ENCODE data around the gene PDE4DIP.
"Not testable (repeated sequence)": the region's sequence is repeated elsewhere in the genome, so short reads cannot be mapped to it uniquely, and the experiment has no call there.

Gene PDE4DIP

DNA sequence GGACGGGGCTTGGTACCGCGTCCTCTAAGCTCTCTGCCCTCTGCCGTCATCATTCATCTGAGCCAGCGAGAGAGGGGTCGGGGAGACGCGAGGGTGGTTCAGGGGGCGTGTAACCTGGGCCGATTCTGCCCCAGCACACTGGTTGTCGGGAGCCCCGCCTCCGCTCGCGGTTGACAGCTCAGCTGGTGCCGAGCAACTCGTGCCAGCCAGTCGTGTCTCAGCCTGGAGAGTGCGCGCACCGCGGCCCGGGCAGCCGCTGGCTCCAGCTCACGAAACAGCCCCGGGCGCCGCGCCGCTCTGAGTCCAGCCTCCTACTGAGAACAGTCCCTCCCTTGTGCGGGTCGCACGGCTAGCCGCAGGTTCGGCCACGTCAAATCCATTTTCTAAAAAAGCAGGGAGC is at the start of gene PDE4DIP:
Gene PDE4DIP (plus strand): TSS at position 209 of the 400 bp plus-strand sequence. CDS start 347 bp downstream, outside the sequence.
- DNase-seq (ENCODE audit: insufficient read length, low spot score); FAIRE-seq: not testable (repeated sequence)

DNA sequence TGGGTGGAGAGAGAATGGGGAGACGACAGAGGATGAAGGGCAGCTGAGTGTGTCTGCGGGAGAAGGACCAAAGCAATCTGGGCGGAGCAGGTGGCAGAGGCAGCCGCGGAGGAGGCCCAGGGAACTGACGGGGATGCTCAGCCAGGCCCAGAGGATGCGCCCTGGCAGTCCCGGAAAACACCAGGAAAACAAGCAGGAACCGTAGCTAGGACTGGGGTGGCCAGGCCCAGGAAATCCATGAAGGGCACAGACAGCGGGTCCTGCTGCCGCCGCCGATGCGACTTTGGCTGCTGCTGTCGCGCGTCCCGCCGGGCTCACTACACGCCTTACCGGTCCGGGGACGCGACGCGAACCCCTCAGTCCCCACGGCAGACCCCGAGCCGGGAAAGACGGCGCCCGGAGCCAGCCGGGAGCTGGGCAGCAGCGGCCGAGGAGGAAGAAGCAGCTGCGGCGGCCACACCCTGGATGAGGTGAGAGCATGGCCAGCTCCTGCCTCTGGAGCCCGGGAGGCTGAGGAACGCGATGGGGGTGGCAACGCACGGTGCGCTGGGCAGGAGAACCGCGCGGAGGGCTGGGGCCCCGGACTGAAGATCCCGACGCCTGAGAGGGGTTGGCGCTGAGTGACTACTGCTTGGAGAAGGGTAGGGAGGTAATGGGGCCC is 35.8 kb upstream of the PDE4DIP start:
- not testable (repeated sequence) for DNase-seq (ENCODE audit: insufficient read length, low spot score); FAIRE-seq

DNA sequence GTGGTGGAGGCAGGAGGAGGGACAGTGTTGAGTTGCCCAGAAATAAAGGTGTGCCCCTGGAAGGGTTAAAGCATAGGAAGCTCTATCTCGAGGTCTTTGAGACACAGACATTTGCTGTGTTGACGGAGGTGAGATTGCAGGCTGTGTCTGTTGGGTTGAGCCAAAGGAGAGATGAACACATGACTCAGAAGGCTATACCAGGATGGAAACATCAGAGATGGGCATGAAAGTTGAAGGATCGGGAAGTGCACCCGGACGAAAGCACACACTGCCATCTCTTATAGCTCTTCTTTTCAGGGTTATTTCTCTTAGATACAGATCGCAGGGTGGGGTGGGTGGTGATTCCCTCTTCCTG is 35.3 kb upstream of the PDE4DIP start:
- FAIRE-seq = not testable (repeated sequence)

DNA sequence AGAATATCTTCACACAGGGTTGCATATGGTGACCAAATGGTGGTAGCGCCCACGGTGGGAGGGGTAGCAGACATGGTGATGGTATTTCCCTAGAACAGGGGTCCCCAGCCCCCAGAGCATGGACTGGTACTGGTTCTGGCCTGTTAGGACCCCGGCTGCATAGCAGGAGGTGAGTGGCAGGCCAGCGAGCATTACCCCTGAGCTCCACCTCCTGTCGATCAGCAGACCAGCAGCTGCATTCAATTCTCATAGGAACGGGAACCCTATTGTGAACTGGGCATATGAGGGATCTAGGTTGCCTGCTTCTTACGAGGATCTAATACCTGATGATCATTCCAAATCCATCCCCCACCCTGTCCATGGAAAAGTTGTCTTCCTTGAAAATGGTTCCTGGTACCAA is 22.0 kb upstream of the PDE4DIP start:
- FAIRE-seq; DNase-seq (ENCODE audit: insufficient read length, low spot score): not testable (repeated sequence)

More for the DNA sequence above, 35.3 kb upstream of the PDE4DIP start:
- DNase-seq (ENCODE audit: insufficient read length, low spot score) = not testable (repeated sequence)

DNA sequence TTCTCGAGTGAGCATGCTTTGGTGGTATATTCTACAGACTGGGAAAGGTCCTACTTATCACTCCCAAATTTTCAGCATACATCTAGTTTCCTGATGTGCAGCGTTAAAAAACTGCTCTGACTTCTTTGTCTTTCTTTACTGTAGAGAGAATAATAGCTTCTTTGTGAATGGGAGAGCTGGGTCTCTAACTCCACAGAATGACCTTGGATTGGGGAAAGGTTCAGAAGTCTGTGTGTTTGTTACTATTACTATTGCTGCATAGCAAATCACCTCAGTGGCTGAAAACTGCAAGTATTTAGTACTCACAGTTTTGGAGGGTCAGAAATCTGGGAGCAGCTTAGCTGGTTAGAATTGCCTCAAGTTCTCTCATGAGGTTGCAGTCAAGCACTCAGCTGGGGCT is 20.4 kb upstream of the PDE4DIP start:
- not testable (repeated sequence) for DNase-seq (ENCODE audit: insufficient read length, low spot score); FAIRE-seq

DNA sequence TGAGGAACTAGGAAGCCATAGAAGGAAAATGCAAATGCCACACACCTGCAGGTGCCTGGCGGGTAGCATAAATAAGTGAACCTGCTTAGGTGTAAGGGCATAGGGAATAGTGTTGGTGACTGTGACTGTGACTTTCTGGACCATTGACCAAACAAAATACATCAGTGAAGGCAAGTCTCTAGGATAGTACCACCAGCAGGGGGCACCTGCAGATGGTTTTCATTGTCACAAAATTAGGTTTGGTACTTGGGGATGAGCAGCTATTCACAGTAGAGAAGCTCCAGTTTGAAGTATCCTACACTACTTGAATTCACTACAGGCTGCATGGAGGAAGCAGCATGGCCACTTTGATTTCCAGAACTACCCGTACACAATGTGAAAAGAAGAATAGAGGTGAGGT is 19.2 kb upstream of the PDE4DIP start:
- FAIRE-seq; DNase-seq (ENCODE audit: insufficient read length, low spot score): not testable (repeated sequence)

DNA sequence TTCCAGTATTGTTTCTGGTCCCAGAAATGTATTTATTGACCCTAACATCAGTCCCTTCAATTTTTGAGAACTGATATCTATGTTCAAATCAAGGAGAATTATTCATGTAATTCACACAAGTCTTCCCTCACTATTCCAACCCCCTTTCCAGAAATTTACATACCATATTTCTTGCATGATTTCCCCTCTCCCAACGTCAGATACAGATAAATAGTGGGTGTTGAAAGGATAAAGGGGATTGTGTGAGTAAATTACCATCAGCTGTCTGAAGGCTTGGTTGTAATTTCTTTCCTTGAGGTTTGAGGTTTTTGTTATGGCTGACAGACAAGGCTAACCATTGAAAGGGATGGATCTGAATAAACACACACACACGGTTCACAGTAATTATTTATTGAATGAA is 15.7 kb upstream of the PDE4DIP start:
- not testable (repeated sequence) for DNase-seq (ENCODE audit: insufficient read length, low spot score); FAIRE-seq

DNA sequence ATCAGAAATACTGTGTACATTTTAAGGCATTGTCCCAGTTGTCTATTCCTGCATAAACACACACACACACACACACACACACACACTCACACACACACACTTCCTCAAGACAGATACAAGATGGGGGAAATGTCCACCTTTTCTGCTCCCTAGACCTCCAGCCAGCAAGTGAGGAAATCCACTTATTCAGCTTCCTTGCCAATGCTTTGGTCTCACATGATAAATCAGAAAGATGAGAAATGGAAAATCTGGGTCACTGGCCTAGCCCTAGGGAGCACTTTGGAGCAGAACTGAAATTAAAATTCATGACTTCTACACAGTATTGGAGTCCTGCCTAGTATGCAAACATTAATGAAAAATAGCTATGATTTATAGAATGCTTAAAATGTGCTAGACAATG is 15.3 kb upstream of the PDE4DIP start:
- not testable (repeated sequence) for FAIRE-seq; DNase-seq (ENCODE audit: insufficient read length, low spot score)

DNA sequence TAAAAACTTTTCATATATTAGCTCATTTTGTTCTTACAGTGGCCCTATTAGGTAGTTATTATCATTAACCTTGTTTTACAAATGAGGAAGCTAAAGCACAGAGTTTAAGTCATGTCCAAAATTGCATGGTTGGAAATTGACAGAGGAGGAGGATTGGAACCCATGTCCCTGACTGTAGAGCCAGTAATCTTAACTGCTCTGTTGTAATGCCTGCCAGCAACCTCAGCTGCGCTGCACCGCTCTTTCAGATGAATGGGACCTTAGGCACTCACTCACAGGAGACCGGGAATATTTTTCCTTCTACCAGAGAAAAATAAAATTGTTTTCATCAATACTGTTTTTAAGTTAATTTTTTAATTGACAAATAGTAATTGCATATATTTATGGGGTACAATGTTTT is 14.9 kb upstream of the PDE4DIP start:
- DNase-seq (ENCODE audit: insufficient read length, low spot score); FAIRE-seq: not testable (repeated sequence)

DNA sequence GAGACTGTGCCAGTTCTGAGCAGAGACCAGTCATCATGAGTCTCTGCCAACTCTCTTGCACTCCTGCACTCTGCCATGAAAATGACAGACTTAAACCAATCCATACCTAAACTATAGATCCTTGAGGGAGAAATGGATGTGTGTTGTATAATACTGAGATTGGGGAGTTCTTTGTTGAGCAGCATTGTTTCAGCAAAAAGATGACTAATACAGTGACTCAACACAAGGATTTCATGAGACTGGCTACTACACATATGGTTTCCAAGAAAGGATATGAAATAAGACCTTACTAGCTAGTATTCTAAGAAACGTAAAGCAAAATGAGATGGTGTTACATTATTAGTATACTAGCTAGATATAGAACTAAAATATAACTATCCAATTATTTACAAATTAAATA is 3.0 kb upstream of the PDE4DIP start:
- FAIRE-seq; DNase-seq (ENCODE audit: insufficient read length, low spot score): not testable (repeated sequence)

DNA sequence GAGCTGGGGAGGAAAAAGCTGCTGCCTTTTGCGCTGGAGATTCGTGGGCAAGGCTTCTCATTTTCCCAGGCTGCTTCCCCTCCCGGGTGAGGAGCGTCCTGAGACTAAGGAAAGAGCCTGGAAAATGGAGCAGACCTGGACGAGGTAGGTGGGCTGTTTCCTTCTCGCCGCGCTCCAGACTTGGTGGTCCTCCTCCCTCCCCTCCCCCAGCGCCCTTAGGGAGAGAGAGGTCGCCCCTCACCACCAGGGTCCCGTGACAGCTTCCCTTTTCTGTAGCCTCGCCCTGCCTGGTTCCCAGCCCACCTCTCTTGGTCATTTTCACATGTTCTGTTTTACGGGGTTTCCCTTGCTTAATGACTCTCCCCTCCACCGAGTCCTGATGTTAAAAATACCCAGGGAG is 423 bp downstream of the PDE4DIP start:
- FAIRE-seq = not testable (repeated sequence)

DNA sequence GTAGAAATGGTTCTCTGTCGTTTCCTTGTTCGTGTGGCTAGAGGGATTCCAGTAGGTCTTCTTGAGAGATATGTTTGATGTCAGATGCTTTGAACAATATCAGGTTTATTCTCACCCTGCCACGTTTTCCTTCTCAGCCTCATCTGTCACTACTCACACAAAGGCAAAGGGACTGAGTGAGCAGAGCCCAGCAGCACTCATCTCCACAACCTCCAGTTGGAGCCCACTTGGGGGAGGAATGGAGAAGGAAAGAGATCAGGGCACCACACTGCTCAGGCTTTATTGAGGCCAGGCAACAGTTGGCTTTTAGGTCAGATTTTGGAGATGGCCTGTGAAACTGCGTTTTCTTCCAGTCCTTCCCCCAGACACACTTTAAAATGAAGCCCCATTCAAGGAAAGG is 840 bp downstream of the PDE4DIP start:
- DNase-seq (ENCODE audit: insufficient read length, low spot score); FAIRE-seq: not testable (repeated sequence)

More for the DNA sequence above, 423 bp downstream of the PDE4DIP start:
- not testable (repeated sequence) for DNase-seq (ENCODE audit: insufficient read length, low spot score)

DNA sequence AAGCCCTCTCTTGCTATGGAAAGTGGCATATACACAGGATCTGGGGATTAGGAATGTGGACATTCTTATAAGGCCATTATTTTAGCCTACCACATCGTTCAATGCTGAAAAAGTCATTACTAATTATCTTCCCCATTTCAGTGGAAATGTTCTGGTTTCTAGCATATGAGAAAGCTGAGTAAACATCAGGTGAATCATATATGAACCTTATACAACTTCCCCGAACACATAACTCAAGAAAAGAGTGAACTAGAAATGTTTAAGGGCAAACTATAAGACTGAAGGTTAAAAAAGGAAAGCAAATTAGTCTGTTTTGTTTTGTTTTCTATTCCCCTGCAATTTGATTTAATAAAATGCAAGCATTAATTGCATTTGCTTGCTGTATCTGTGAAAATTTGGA is 6.1 kb downstream of the PDE4DIP start:
- not testable (repeated sequence) for DNase-seq (ENCODE audit: insufficient read length, low spot score); FAIRE-seq

DNA sequence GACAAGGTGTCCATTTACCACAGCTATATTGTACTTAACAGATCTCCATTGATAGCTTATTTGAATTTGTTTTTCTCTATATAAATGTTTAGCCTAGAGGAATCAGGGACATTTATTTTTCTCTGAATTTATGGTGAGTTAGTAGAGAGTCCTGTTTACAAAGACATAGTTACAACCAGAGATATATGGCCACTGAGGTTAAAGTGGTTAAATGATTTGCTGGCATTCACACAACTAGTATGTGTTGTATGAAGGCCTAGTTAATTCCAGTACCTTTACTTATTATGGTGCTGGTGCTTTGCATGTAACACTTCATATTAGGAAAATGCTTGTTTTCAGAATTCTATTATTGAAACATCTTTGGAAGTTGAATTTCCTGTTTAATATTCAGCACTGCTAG is 6.6 kb downstream of the PDE4DIP start:
- not testable (repeated sequence) for FAIRE-seq

DNA sequence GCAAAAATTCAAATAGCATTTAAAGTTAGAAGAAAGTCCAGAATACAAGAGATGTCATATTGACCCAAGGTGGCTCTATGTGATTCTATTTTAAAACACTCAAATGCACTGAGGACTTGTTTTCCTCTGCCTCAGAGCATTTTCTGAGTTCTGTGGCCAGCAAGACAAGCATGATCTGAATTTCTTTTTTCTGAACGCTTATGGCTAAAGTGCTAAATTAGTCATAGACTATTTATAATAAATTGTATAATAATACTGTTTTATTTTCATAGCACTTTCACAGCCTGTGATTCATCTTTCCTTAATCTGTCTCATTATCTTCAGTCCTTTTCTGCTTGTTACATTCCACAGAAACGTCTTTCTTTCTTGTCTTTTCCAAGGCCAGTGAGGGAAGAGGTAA is 7.5 kb downstream of the PDE4DIP start:
- not testable (repeated sequence) for FAIRE-seq; DNase-seq (ENCODE audit: insufficient read length, low spot score)

More for the DNA sequence above, 6.6 kb downstream of the PDE4DIP start:
- not testable (repeated sequence) for DNase-seq (ENCODE audit: insufficient read length, low spot score)

DNA sequence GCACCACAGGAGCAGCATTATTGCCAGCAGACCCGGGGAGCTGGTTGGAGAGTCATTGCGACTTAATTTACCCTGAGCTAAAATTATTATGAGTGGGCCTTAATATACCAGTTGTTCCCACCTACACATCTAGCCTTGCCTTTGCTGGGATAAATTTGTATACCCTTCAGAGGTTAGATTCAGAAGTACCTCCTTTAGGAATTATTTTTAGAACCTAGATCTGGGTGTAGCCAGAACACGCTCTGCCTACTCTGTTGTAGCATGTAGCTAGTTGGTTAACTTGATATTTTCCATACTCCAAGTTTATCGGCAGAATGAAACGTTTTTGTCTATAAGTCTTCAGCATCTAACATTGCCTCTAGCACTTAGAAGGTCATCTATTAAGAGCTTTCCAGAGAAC is 9.1 kb downstream of the PDE4DIP start:
- not testable (repeated sequence) for DNase-seq (ENCODE audit: insufficient read length, low spot score); FAIRE-seq

DNA sequence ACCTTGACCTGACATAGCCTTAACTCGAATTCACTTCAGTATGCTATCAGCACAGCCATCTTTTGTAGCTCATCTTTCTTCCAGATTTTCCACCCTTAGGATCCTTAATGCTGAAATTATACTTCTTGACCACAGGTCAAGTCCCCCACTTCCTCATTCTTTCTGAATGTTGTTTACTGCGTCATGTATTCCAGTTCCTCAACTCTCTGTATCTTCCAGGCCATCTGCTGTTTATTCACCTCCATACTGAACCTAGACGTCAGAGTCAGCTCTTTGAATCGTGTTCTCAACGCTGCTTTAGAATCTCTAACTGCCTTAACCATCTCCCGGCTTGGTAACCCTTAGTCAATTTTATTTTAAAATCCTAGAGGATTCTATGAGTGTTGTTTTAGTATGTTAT is 9.8 kb downstream of the PDE4DIP start:
- not testable (repeated sequence) for DNase-seq (ENCODE audit: insufficient read length, low spot score); FAIRE-seq

DNA sequence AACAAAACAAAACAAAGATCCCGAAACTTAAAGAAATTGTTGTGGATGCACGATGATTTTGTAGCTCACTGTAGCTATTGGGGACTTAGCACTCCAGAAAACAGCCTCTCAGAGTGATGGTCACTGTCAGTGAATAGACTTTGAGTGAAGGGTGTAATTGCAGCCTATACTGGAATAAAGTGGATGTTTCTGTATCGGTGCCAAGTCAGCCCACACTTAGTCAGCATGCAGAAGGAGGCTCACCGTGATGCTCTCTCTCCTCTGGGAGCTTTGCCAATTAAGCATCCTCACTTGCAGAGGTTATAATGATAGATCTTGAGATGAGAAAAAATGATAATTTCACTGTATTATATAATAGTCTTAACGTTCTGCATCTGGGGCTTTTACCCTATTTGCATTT is 11.1 kb downstream of the PDE4DIP start:
- DNase-seq (ENCODE audit: insufficient read length, low spot score); FAIRE-seq: not testable (repeated sequence)

DNA sequence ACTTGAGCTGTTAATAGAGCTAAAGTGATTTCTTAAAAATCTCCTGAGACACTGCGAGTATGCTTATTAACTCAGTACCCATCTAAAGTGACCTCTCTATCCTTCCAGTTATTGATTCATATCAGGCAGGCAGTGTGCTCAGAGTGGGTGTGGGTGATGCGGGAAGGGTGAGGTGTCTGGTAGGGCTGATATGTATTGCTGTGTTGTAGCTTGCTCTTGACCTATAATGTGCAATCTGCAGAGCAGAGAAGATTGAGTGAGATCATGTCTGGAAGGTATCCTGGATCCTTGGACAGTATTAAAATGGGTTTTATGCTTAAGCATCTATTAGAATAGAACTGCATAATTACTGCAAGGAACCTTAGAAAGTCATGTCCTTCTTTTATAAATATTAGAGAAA is 15.8 kb downstream of the PDE4DIP start:
- FAIRE-seq; DNase-seq (ENCODE audit: insufficient read length, low spot score): not testable (repeated sequence)

DNA sequence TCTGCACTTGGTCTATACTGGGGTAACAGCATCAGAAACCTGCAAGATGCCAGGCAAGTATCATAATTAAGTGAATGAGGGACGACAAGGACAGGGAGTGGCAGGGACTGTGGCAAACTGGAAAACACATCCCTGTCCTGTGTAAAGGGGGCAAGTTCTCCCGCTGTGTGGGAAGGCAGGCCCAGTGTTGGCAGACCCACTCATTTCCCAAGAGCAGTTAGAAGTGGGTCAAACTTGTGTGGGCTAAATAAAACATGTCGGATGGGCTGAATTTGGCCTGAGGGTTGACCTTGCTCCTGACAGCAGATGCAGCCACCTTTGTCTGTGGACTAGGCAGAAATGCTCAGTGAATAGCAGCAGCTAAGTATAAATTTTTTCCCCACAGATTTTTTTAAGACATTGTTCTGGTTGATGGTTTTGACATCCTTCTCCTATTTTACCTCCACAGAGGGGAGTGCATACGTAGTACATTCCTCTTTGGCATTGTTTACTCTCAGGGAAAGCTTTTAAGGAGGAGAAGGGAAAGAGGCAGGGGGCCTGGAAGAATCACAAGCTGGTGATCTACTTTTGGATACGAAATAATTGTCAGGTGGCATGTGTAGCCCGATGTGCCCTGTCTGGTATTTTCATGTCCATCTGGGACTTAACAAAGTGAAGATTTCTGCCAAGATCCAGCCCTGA is 16.5 kb downstream of the PDE4DIP start:
- not testable (repeated sequence) for FAIRE-seq; DNase-seq (ENCODE audit: insufficient read length, low spot score)

DNA sequence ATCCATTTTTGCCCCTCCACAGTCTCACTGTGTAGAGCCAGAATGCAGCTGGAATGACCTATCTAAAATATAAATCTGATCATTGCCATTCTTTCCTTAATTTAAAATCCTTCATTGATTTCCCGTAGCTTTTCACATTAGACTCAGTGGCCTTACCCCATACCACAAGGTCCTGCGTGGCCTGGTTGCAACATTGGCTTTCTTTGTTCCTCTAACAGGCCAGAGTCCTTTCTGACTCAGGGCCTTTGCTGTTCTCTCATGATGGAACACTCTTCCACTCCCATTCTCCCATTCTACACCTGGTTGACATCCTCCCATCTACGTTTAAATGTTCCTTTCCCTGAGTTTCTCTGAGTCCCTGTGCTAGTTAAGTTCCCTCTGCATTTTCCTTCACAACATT is 18.4 kb downstream of the PDE4DIP start:
- FAIRE-seq; DNase-seq (ENCODE audit: insufficient read length, low spot score): not testable (repeated sequence)

Data from HTR-8/SVneo (cell line).